Activated T-cell treated with anti-CD3 and anti-CD28 coated beads, Interleukin-2, amount 50 U/mL, for 24 hours (primary cell): ENCODE measurements around the gene CNTNAP2.
"Not testable (repeated sequence)": the region's sequence is repeated elsewhere in the genome, so short reads cannot be mapped to it uniquely, and the experiment has no call there.

Experiments used
- DNase-seq: peaks from one replicate; pipeline ENCODE4 v3.0.0-alpha.2; 2020
- H3K27ac Mint-ChIP-seq: 2 replicates; pipeline ENCODE4 v1.8.0; 2020; ENCODE audit warnings: mild to moderate bottlenecking, mixed read lengths
- H3K27me3 Mint-ChIP-seq: 2 replicates; pipeline ENCODE4 v1.8.0; 2020; ENCODE audit warnings: mixed read lengths
- H3K36me3 Mint-ChIP-seq: 2 replicates; pipeline ENCODE4 v1.8.0; 2020; ENCODE audit warnings: low read depth, mixed read lengths
- H3K4me1 Mint-ChIP-seq: 2 replicates; pipeline ENCODE4 v1.8.0; 2020; ENCODE audit warnings: low read depth, mixed read lengths
- H3K4me3 Mint-ChIP-seq: 2 replicates; pipeline ENCODE4 v1.8.0; 2020; ENCODE audit warnings: mild to moderate bottlenecking, moderate library complexity, mixed read lengths
- H3K9me3 Mint-ChIP-seq: 2 replicates; pipeline ENCODE4 v1.8.0; 2020; ENCODE audit warnings: mixed read lengths

CNTNAP2 gene

GRCh38 chr7:146206270-146206669 lies 89.7 kb downstream of the CNTNAP2 start:
- Mint-ChIP-seq H3K27ac (no peak overlapping the region), H3K9me3 (peaks cover 3% of the 10 kb centered on the region), H3K27me3 (no peaks in the 10 kb centered on the region), H3K36me3 (no peaks in the 10 kb centered on the region), H3K4me3 (no peak overlapping the region), H3K4me1 (no peaks in the 10 kb centered on the region)
- DNase-seq: no peak

- Mint-ChIP-seq H3K27me3 (no peaks in the 10 kb centered on the region), H3K9me3 (peaks cover 6% of the 10 kb centered on the region), H3K27ac (no peak overlapping the region), H3K36me3 (no peaks in the 10 kb centered on the region), H3K4me1 (no peaks in the 10 kb centered on the region), H3K4me3 (no peak overlapping the region)
- no peak for DNase-seq
These were observed 91.9 kb downstream of the CNTNAP2 start for GRCh38 chr7:146208492-146208891.

- Mint-ChIP-seq H3K27me3 (no peaks in the 10 kb centered on the region), H3K36me3 (no peaks in the 10 kb centered on the region), H3K27ac (no peak overlapping the region), H3K4me1 (no peaks in the 10 kb centered on the region), H3K4me3 (no peak overlapping the region), H3K9me3 (peaks cover 10% of the 10 kb centered on the region)
- DNase-seq: no peak
These were observed 98.2 kb downstream of the CNTNAP2 start for GRCh38 chr7:146214842-146215241.

- Mint-ChIP-seq H3K36me3 (no peaks in the 10 kb centered on the region), H3K27ac (no peak overlapping the region), H3K4me3 (no peak overlapping the region), H3K4me1 (no peaks in the 10 kb centered on the region), H3K9me3 (peaks cover 7% of the 10 kb centered on the region), H3K27me3 (no peaks in the 10 kb centered on the region)
- no peak for DNase-seq
These were observed 99.9 kb downstream of the CNTNAP2 start for GRCh38 chr7:146216396-146217041.

GRCh38 chr7:146223851-146224250 lies 107.2 kb downstream of the CNTNAP2 start:
- H3K27me3 Mint-ChIP-seq: no peaks in the 10 kb centered on the region

GRCh38 chr7:146232604-146233003 lies 116.0 kb downstream of the CNTNAP2 start:
- Mint-ChIP-seq H3K9me3 (no peaks in the 10 kb centered on the region), H3K36me3 (no peaks in the 10 kb centered on the region), H3K4me1 (no peaks in the 10 kb centered on the region), H3K4me3 (no peak overlapping the region), H3K27ac (no peak overlapping the region), H3K27me3 (no peaks in the 10 kb centered on the region)
- DNase-seq: no peak

More at GRCh38 chr7:146223851-146224250, 107.2 kb downstream of the CNTNAP2 start:
- Mint-ChIP-seq H3K4me3 (no peak overlapping the region), H3K9me3 (peaks cover 9% of the 10 kb centered on the region), H3K27ac (no peak overlapping the region), H3K36me3 (no peaks in the 10 kb centered on the region), H3K4me1 (no peaks in the 10 kb centered on the region)
- no peak for DNase-seq

- no peak overlapping the region for H3K27ac Mint-ChIP-seq
- no peaks in the 10 kb centered on the region for H3K36me3 Mint-ChIP-seq
- no peak overlapping the region for H3K4me3 Mint-ChIP-seq
- no peaks in the 10 kb centered on the region for H3K4me1 Mint-ChIP-seq
- no peaks in the 10 kb centered on the region for H3K27me3 Mint-ChIP-seq
- no peaks in the 10 kb centered on the region for H3K9me3 Mint-ChIP-seq
- DNase-seq: no peak
These were observed 118.6 kb downstream of the CNTNAP2 start for GRCh38 chr7:146235195-146235594.

GRCh38 chr7:146242661-146243060 lies 126.1 kb downstream of the CNTNAP2 start:
- H3K27me3 Mint-ChIP-seq: no peaks in the 10 kb centered on the region
- DNase-seq: no peak
- no peak overlapping the region for H3K27ac Mint-ChIP-seq
- H3K4me1 Mint-ChIP-seq: no peaks in the 10 kb centered on the region
- no peaks in the 10 kb centered on the region for H3K36me3 Mint-ChIP-seq
- H3K9me3 Mint-ChIP-seq: peaks cover 2% of the 10 kb centered on the region
- no peak overlapping the region for H3K4me3 Mint-ChIP-seq

GRCh38 chr7:146247991-146248390 lies 131.4 kb downstream of the CNTNAP2 start:
- not testable (repeated sequence) for H3K27ac Mint-ChIP-seq, H3K27me3 Mint-ChIP-seq, H3K4me1 Mint-ChIP-seq, H3K36me3 Mint-ChIP-seq, DNase-seq, H3K4me3 Mint-ChIP-seq
- H3K9me3 Mint-ChIP-seq: peaks cover 10% of the 10 kb centered on the region

- not testable (repeated sequence) for H3K27me3 Mint-ChIP-seq, H3K4me1 Mint-ChIP-seq, DNase-seq, H3K4me3 Mint-ChIP-seq, H3K27ac Mint-ChIP-seq, H3K36me3 Mint-ChIP-seq
- peaks cover 15% of the 10 kb centered on the region for H3K9me3 Mint-ChIP-seq
These were observed 132.1 kb downstream of the CNTNAP2 start for GRCh38 chr7:146248744-146249143.

GRCh38 chr7:146249272-146249671 lies 132.7 kb downstream of the CNTNAP2 start:
- no peaks in the 10 kb centered on the region for H3K36me3 Mint-ChIP-seq
- no peak overlapping the region for H3K4me3 Mint-ChIP-seq
- DNase-seq: no peak
- H3K4me1 Mint-ChIP-seq: no peaks in the 10 kb centered on the region
- peaks cover 3% of the 10 kb centered on the region for H3K27me3 Mint-ChIP-seq
- H3K27ac Mint-ChIP-seq: no peak overlapping the region
- peaks cover 15% of the 10 kb centered on the region for H3K9me3 Mint-ChIP-seq

- no peak for DNase-seq
- no peak overlapping the region for H3K27ac Mint-ChIP-seq
- no peak overlapping the region for H3K4me3 Mint-ChIP-seq
- H3K27me3 Mint-ChIP-seq: no peaks in the 10 kb centered on the region
- peaks cover 15% of the 10 kb centered on the region for H3K9me3 Mint-ChIP-seq
- no peaks in the 10 kb centered on the region for H3K36me3 Mint-ChIP-seq
- no peaks in the 10 kb centered on the region for H3K4me1 Mint-ChIP-seq
These were observed 139.0 kb downstream of the CNTNAP2 start for GRCh38 chr7:146255609-146256008.

GRCh38 chr7:146262527-146262926 lies 145.9 kb downstream of the CNTNAP2 start:
- Mint-ChIP-seq H3K4me3 (no peak overlapping the region), H3K9me3 (peaks cover 7% of the 10 kb centered on the region), H3K36me3 (no peaks in the 10 kb centered on the region), H3K27ac (no peak overlapping the region), H3K4me1 (no peaks in the 10 kb centered on the region), H3K27me3 (no peaks in the 10 kb centered on the region)
- no peak for DNase-seq

GRCh38 chr7:146276888-146277287 lies 160.3 kb downstream of the CNTNAP2 start:
- Mint-ChIP-seq H3K27ac (no peak overlapping the region), H3K27me3 (no peaks in the 10 kb centered on the region), H3K9me3 (peaks cover 5% of the 10 kb centered on the region), H3K4me3 (no peak overlapping the region), H3K36me3 (no peaks in the 10 kb centered on the region), H3K4me1 (no peaks in the 10 kb centered on the region)
- DNase-seq: no peak

- Mint-ChIP-seq H3K27me3 (no peaks in the 10 kb centered on the region), H3K27ac (no peak overlapping the region), H3K36me3 (no peaks in the 10 kb centered on the region), H3K4me1 (no peaks in the 10 kb centered on the region), H3K9me3 (peaks cover 14% of the 10 kb centered on the region), H3K4me3 (no peak overlapping the region)
- DNase-seq: no peak
These were observed 168.8 kb downstream of the CNTNAP2 start for GRCh38 chr7:146285418-146285817.

GRCh38 chr7:146290746-146291145 lies 174.1 kb downstream of the CNTNAP2 start:
- H3K27ac Mint-ChIP-seq: no peak overlapping the region
- no peak overlapping the region for H3K4me3 Mint-ChIP-seq
- H3K27me3 Mint-ChIP-seq: no peaks in the 10 kb centered on the region
- peaks cover 15% of the 10 kb centered on the region for H3K9me3 Mint-ChIP-seq
- no peak for DNase-seq
- no peaks in the 10 kb centered on the region for H3K4me1 Mint-ChIP-seq
- H3K36me3 Mint-ChIP-seq: no peaks in the 10 kb centered on the region
